ENCODE results near the gene CXorf38.

GRCh38 chrX:40647307-40648197 is at the start of gene CXorf38:
- TF ChIP-seq LEF1 (IDR thresholded peaks at IDR 0.05; ENCODE audit: borderline replicate concordance) (no peak), HDGF (IDR thresholded peaks at IDR 0.05; ENCODE audit: borderline replicate concordance) (no peak), NFRKB (IDR thresholded peaks at IDR 0.05) (no peak), FOXA1 (IDR thresholded peaks at IDR 0.05) (no peak)
